Stimulated activated naive CD8-positive, alpha-beta T cell treated with anti-CD3 and anti-CD28 coated beads, Interleukin-15, Interleukin-2, amounts not matched to agents 100 ng/mL and 50 ng/mL, for 24 hours (primary cell): ENCODE measurements around the gene DLGAP1.

Experiments
- H3K27ac Mint-ChIP-seq: one replicate; pipeline ENCODE4 v1.8.0; 2021; ENCODE audit warnings: mild to moderate bottlenecking, mixed read lengths
- H3K27me3 Mint-ChIP-seq: one replicate; pipeline ENCODE4 v1.8.0; 2021; ENCODE audit warnings: mixed read lengths
- H3K36me3 Mint-ChIP-seq: one replicate; pipeline ENCODE4 v1.8.0; 2021; ENCODE audit warnings: low read depth, mixed read lengths
- H3K4me1 Mint-ChIP-seq: one replicate; pipeline ENCODE4 v1.8.0; 2021; ENCODE audit warnings: low read depth, mixed read lengths
- H3K4me3 Mint-ChIP-seq: one replicate; pipeline ENCODE4 v1.8.0; 2021; ENCODE audit warnings: mild to moderate bottlenecking, mixed read lengths
- H3K9me3 Mint-ChIP-seq: one replicate; pipeline ENCODE4 v1.8.0; 2021; ENCODE audit warnings: mixed read lengths

The DLGAP1 gene

GRCh38 chr18:3832025-3832638 lies 623.0 kb downstream of the DLGAP1 start:
- no peaks in the 10 kb centered on the region for H3K9me3 Mint-ChIP-seq
- H3K36me3 Mint-ChIP-seq, result no peaks in the 10 kb centered on the region
- peaks cover 7% of the 10 kb centered on the region for H3K27me3 Mint-ChIP-seq
- no peak overlapping the region for H3K4me3 Mint-ChIP-seq
- H3K4me1 Mint-ChIP-seq, result no peaks in the 10 kb centered on the region
- no peak overlapping the region for H3K27ac Mint-ChIP-seq

- H3K9me3 Mint-ChIP-seq, result no peaks in the 10 kb centered on the region
- peaks cover 7% of the 10 kb centered on the region for H3K27me3 Mint-ChIP-seq
- no peaks in the 10 kb centered on the region for H3K36me3 Mint-ChIP-seq
- H3K4me1 Mint-ChIP-seq, result no peaks in the 10 kb centered on the region
- no peak overlapping the region for H3K27ac Mint-ChIP-seq
- H3K4me3 Mint-ChIP-seq, result no peak overlapping the region
These were observed 624.5 kb downstream of the DLGAP1 start for GRCh38 chr18:3830604-3831003.

- no peak overlapping the region for H3K27ac Mint-ChIP-seq
- no peak overlapping the region for H3K4me3 Mint-ChIP-seq
- H3K27me3 Mint-ChIP-seq, result no peaks in the 10 kb centered on the region
- no peaks in the 10 kb centered on the region for H3K9me3 Mint-ChIP-seq
- no peaks in the 10 kb centered on the region for H3K36me3 Mint-ChIP-seq
- H3K4me1 Mint-ChIP-seq, result no peaks in the 10 kb centered on the region
These were observed 627.8 kb downstream of the DLGAP1 start for GRCh38 chr18:3827236-3827845.

GRCh38 chr18:3826021-3826420 lies 629.1 kb downstream of the DLGAP1 start:
- H3K27ac Mint-ChIP-seq, result no peak overlapping the region
- no peaks in the 10 kb centered on the region for H3K27me3 Mint-ChIP-seq
- no peak overlapping the region for H3K4me3 Mint-ChIP-seq
- no peaks in the 10 kb centered on the region for H3K4me1 Mint-ChIP-seq
- H3K36me3 Mint-ChIP-seq, result no peaks in the 10 kb centered on the region
- H3K9me3 Mint-ChIP-seq, result no peaks in the 10 kb centered on the region

GRCh38 chr18:3824101-3824500 lies 631.0 kb downstream of the DLGAP1 start:
- Mint-ChIP-seq H3K27me3 (no peaks in the 10 kb centered on the region), H3K4me1 (no peaks in the 10 kb centered on the region), H3K27ac (no peak overlapping the region), H3K4me3 (no peak overlapping the region), H3K36me3 (no peaks in the 10 kb centered on the region), H3K9me3 (no peaks in the 10 kb centered on the region)

GRCh38 chr18:3823073-3823472 lies 632.0 kb downstream of the DLGAP1 start:
- H3K9me3 Mint-ChIP-seq, result no peaks in the 10 kb centered on the region

GRCh38 chr18:3821524-3821923 lies 633.6 kb downstream of the DLGAP1 start:
- H3K27ac Mint-ChIP-seq, result no peak overlapping the region
- no peaks in the 10 kb centered on the region for H3K27me3 Mint-ChIP-seq
- no peak overlapping the region for H3K4me3 Mint-ChIP-seq
- no peaks in the 10 kb centered on the region for H3K36me3 Mint-ChIP-seq
- no peaks in the 10 kb centered on the region for H3K9me3 Mint-ChIP-seq
- H3K4me1 Mint-ChIP-seq, result no peaks in the 10 kb centered on the region

More at GRCh38 chr18:3823073-3823472, 632.0 kb downstream of the DLGAP1 start:
- Mint-ChIP-seq H3K27ac (no peak overlapping the region), H3K27me3 (no peaks in the 10 kb centered on the region), H3K4me3 (no peak overlapping the region), H3K4me1 (no peaks in the 10 kb centered on the region), H3K36me3 (no peaks in the 10 kb centered on the region)

- Mint-ChIP-seq H3K27ac (no peak overlapping the region), H3K9me3 (no peaks in the 10 kb centered on the region)
These were observed 635.1 kb downstream of the DLGAP1 start for GRCh38 chr18:3819961-3820360.

GRCh38 chr18:3816610-3817363 lies 638.3 kb downstream of the DLGAP1 start:
- no peak overlapping the region for H3K27ac Mint-ChIP-seq
- H3K36me3 Mint-ChIP-seq, result no peaks in the 10 kb centered on the region
- no peaks in the 10 kb centered on the region for H3K9me3 Mint-ChIP-seq
- no peaks in the 10 kb centered on the region for H3K4me1 Mint-ChIP-seq
- H3K4me3 Mint-ChIP-seq, result no peak overlapping the region
- peaks cover 8% of the 10 kb centered on the region for H3K27me3 Mint-ChIP-seq

More at GRCh38 chr18:3819961-3820360, 635.1 kb downstream of the DLGAP1 start:
- Mint-ChIP-seq H3K27me3 (peaks cover 8% of the 10 kb centered on the region), H3K4me1 (no peaks in the 10 kb centered on the region), H3K4me3 (no peak overlapping the region), H3K36me3 (no peaks in the 10 kb centered on the region)

- Mint-ChIP-seq H3K36me3 (no peaks in the 10 kb centered on the region), H3K4me3 (no peak overlapping the region), H3K4me1 (no peaks in the 10 kb centered on the region), H3K27me3 (peaks cover 10% of the 10 kb centered on the region), H3K27ac (no peak overlapping the region), H3K9me3 (no peaks in the 10 kb centered on the region)
These were observed 639.1 kb downstream of the DLGAP1 start for GRCh38 chr18:3815991-3816390.

GRCh38 chr18:3814816-3815215 lies 640.3 kb downstream of the DLGAP1 start:
- Mint-ChIP-seq H3K27me3 (peaks cover 11% of the 10 kb centered on the region), H3K36me3 (no peaks in the 10 kb centered on the region), H3K4me1 (no peaks in the 10 kb centered on the region), H3K27ac (no peak overlapping the region), H3K9me3 (no peaks in the 10 kb centered on the region), H3K4me3 (no peak overlapping the region)

GRCh38 chr18:3810296-3810695 lies 644.8 kb downstream of the DLGAP1 start:
- no peaks in the 10 kb centered on the region for H3K36me3 Mint-ChIP-seq
- H3K4me3 Mint-ChIP-seq, result no peak overlapping the region
- no peak overlapping the region for H3K27ac Mint-ChIP-seq
- H3K4me1 Mint-ChIP-seq, result no peaks in the 10 kb centered on the region
- no peaks in the 10 kb centered on the region for H3K9me3 Mint-ChIP-seq
- H3K27me3 Mint-ChIP-seq, result peaks cover 6% of the 10 kb centered on the region

GRCh38 chr18:3808985-3809780 lies 645.9 kb downstream of the DLGAP1 start:
- no peak overlapping the region for H3K4me3 Mint-ChIP-seq
- H3K27ac Mint-ChIP-seq, result no peak overlapping the region
- no peaks in the 10 kb centered on the region for H3K4me1 Mint-ChIP-seq
- no peaks in the 10 kb centered on the region for H3K9me3 Mint-ChIP-seq
- no peaks in the 10 kb centered on the region for H3K36me3 Mint-ChIP-seq
- peaks cover 3% of the 10 kb centered on the region for H3K27me3 Mint-ChIP-seq

GRCh38 chr18:3806656-3807055 lies 648.5 kb downstream of the DLGAP1 start:
- H3K36me3 Mint-ChIP-seq, result no peaks in the 10 kb centered on the region
- H3K27me3 Mint-ChIP-seq, result peaks cover 3% of the 10 kb centered on the region
- no peaks in the 10 kb centered on the region for H3K9me3 Mint-ChIP-seq
- no peaks in the 10 kb centered on the region for H3K4me1 Mint-ChIP-seq
- H3K4me3 Mint-ChIP-seq, result no peak overlapping the region
- no peak overlapping the region for H3K27ac Mint-ChIP-seq

GRCh38 chr18:3804336-3804735 lies 650.8 kb downstream of the DLGAP1 start:
- Mint-ChIP-seq H3K27me3 (no peaks in the 10 kb centered on the region), H3K4me1 (no peaks in the 10 kb centered on the region), H3K27ac (no peak overlapping the region), H3K9me3 (no peaks in the 10 kb centered on the region), H3K4me3 (no peak overlapping the region), H3K36me3 (no peaks in the 10 kb centered on the region)
